ENCODE results near the gene VAC14.

GRCh38 chr16:70805787-70806186 is 4.8 kb upstream of the VAC14 start:
- TF ChIP-seq ZNF114 (CRISPR knock-in tag; IDR thresholded peaks at IDR 0.05) (no peak), CTCF (conservative IDR thresholded peaks at IDR 0.05; ENCODE audit: low read depth in 2 of 2) (no peak), EZH2 (IDR thresholded peaks at IDR 0.05; ENCODE audit: low read depth, unreplicated experiment) (no peak), ETS1 (IDR thresholded peaks at IDR 0.05) (no peak), POLR2AphosphoS5 (IDR thresholded peaks at IDR 0.05; ENCODE audit: low read depth) (no peak), CREB1 (CRISPR knock-in tag; IDR thresholded peaks at IDR 0.05; ENCODE audit: low read depth) (no peak), EZH2phosphoT487 (IDR thresholded peaks at IDR 0.05; ENCODE audit: unreplicated experiment) (no peak), REST (IDR thresholded peaks at IDR 0.05; ENCODE audit: unreplicated experiment) (no peak), JUNB (IDR thresholded peaks at IDR 0.05; ENCODE audit: unreplicated experiment) (no peak), STAT1 (IDR thresholded peaks at IDR 0.05; ENCODE audit: unreplicated experiment) (no peak), ZNF331 (CRISPR knock-in tag; IDR thresholded peaks at IDR 0.05; ENCODE audit: low read depth) (no peak), NANOG (IDR thresholded peaks at IDR 0.05; ENCODE audit: borderline replicate concordance) (no peak), ZNF462 (CRISPR knock-in tag; IDR thresholded peaks at IDR 0.05) (no peak)

Measured in GM23338 (cell line).